Measurements from ENCODE around the gene PROSER3.

PROSER3 gene

DNA sequence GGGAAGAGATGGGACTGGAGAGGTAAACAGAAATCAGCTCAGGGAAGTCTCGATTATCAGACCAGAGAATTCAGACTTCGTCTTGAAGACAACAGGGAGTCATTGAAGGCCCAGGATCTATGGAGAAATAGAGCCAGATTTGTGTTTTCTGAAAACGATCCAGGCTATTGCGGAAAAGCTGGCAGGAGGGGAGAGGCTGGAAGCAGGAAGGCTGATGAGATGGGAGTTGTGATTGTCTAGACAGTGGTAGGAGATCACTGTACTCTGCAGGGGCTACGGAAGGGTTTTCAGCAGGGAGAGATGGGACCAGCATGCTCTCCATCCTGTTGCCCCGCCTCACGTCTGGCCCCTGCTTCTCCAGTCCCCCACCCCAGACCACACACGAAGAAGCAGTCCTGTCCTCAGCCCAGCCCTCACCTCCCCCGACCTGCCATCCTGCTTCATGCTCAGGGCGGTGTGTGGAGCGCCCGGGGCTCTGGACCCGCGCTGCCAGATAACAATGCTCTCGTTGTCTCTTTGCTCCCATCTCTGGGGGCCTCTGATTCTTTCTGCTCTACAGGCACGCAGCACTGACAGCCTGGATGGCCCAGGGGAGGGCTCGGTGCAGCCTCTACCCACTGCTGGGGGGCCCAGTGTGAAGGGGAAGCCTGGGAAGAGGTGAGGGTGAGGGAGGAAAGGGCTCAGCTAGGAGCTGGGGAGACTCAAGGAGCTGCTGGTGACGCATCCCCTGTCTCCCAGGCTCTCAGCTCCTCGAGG is 19.3 kb downstream of the PROSER3 start:
- Histone ChIP-seq H3K27me3 (ENCODE audit: control insufficient read depth in 1 of 2, insufficient read depth in 2 of 2, low read length in 2 of 2) (no peaks in the 10 kb centered on the region), H3K4me1 (ENCODE audit: control insufficient read depth in 1 of 2, insufficient read depth in 2 of 2, low read length in 2 of 2) (peaks cover 12 to 14% of the 10 kb centered on the region in 2 donors), H3K9ac (ENCODE audit: low read depth in 1 of 2, low read length in 2 of 2) (no peak overlapping the region), H3K36me3 (ENCODE audit: control insufficient read depth in 1 of 2, insufficient read depth in 2 of 2, low read length in 2 of 2) (peaks cover 0 to 6% of the 10 kb centered on the region in 2 donors), H3K4me3 (ENCODE audit: low read depth in 1 of 2, low read length in 2 of 2) (no peak overlapping the region), H3K27ac (ENCODE audit: low read depth, low read length) (no peak overlapping the region), H3K9me3 (ENCODE audit: control insufficient read depth in 1 of 2, low read length in 2 of 2) (no peaks in the 10 kb centered on the region)

DNA sequence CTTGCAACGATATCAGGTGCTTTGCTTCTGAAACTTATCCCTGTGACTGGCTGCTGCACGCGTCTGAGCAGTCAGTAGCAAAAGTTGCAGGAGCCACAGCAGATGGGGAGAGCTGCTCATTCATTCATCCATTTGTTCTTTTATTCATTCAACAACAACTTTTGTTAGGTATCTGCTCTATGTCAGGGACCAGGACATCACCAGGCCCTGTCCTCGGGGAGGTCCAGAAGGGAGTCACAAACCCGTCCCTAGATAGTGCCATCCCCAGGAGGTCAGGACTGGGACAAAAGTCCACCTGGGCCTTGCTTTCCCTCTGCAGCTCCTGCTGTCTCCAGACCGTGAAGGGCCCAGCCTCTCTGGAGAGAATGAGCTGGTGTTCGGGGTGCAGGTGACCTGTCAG is 20.0 kb downstream of the PROSER3 start:
- Histone ChIP-seq H3K9ac (ENCODE audit: low read depth in 1 of 2, low read length in 2 of 2) (no peak overlapping the region), H3K4me1 (ENCODE audit: control insufficient read depth in 1 of 2, insufficient read depth in 2 of 2, low read length in 2 of 2) (peaks cover 12 to 14% of the 10 kb centered on the region in 2 donors), H3K27ac (ENCODE audit: low read depth, low read length) (no peak overlapping the region), H3K4me3 (ENCODE audit: low read depth in 1 of 2, low read length in 2 of 2) (no peak overlapping the region), H3K27me3 (ENCODE audit: control insufficient read depth in 1 of 2, insufficient read depth in 2 of 2, low read length in 2 of 2) (no peaks in the 10 kb centered on the region), H3K36me3 (ENCODE audit: control insufficient read depth in 1 of 2, insufficient read depth in 2 of 2, low read length in 2 of 2) (peaks cover 0 to 6% of the 10 kb centered on the region in 2 donors), H3K9me3 (ENCODE audit: control insufficient read depth in 1 of 2, low read length in 2 of 2) (no peaks in the 10 kb centered on the region)

DNA sequence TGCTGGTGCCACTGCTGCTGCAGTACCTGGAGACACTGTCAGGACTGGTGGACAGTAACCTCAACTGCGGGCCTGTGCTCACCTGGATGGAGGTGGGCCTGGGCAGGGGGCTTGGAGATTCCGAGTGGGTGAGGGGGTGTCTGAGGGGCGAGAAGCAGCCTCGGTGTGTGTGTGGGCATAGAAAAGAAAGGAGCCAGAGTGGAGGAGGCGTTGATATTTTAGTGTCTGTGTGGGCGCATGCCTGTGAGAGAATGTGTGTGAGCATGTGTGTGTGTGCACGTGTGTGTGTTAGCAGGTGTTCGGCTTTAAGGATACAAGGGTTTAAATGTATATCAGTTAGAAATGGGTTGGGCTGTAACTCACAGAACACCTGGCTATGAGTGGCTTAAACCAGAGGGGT is 21.1 kb downstream of the PROSER3 start:
- peaks cover 0 to 6% of the 10 kb centered on the region in 2 donors for H3K36me3 ChIP-seq (ENCODE audit: control insufficient read depth in 1 of 2, insufficient read depth in 2 of 2, low read length in 2 of 2)
- H3K9ac ChIP-seq (ENCODE audit: low read depth in 1 of 2, low read length in 2 of 2) = no peak overlapping the region
- H3K4me3 ChIP-seq (ENCODE audit: low read depth in 1 of 2, low read length in 2 of 2) = no peak overlapping the region
- H3K4me1 ChIP-seq (ENCODE audit: control insufficient read depth in 1 of 2, insufficient read depth in 2 of 2, low read length in 2 of 2) = peaks cover 12 to 14% of the 10 kb centered on the region in 2 donors
- H3K27me3 ChIP-seq (ENCODE audit: control insufficient read depth in 1 of 2, insufficient read depth in 2 of 2, low read length in 2 of 2) = no peaks in the 10 kb centered on the region
- no peak overlapping the region for H3K27ac ChIP-seq (ENCODE audit: low read depth, low read length)
- H3K9me3 ChIP-seq (ENCODE audit: control insufficient read depth in 1 of 2, low read length in 2 of 2) = no peaks in the 10 kb centered on the region

DNA sequence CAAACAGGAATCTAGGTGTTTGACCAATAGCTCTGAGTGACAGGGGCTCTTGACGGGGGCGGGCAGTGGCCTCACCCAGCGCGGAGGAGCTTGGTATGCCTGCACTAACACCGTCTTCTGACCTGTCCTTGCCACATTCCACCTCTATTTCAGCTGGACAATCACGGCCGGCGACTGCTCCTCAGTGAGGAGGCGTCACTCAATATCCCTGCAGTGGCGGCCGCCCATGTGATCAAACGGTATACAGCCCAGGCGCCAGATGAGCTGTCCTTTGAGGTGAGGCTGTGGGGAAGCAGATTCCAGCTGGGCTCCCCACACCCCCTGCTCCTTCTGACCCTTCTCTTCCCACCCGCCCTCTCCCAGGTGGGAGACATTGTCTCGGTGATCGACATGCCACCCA is 22.1 kb downstream of the PROSER3 start:
- Histone ChIP-seq H3K9ac (ENCODE audit: low read depth in 1 of 2, low read length in 2 of 2) (no peak overlapping the region), H3K4me3 (ENCODE audit: low read depth in 1 of 2, low read length in 2 of 2) (no peak overlapping the region), H3K27ac (ENCODE audit: low read depth, low read length) (no peak overlapping the region), H3K4me1 (ENCODE audit: control insufficient read depth in 1 of 2, insufficient read depth in 2 of 2, low read length in 2 of 2) (peaks cover 5% of the 10 kb centered on the region in 2 donors), H3K9me3 (ENCODE audit: control insufficient read depth in 1 of 2, low read length in 2 of 2) (no peaks in the 10 kb centered on the region), H3K36me3 (ENCODE audit: control insufficient read depth in 1 of 2, insufficient read depth in 2 of 2, low read length in 2 of 2) (peaks cover 0 to 6% of the 10 kb centered on the region in 2 donors), H3K27me3 (ENCODE audit: control insufficient read depth in 1 of 2, insufficient read depth in 2 of 2, low read length in 2 of 2) (no peaks in the 10 kb centered on the region)

DNA sequence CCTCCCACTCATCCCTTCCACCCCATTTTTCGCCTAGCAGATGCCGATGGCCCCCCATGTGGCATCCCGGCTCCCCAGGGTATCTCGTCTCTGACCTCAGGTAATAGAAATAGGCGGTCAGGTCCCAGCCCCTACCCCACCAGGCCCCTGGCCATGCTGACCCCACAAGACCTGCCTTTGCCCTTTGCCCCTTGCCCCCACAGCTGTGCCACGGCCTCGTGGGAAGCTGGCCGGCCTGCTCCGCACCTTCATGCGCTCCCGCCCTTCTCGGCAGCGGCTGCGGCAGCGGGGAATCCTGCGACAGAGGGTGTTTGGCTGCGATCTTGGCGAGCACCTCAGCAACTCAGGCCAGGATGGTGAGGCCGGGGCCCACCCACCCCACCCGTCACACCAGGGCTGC is 22.7 kb downstream of the PROSER3 start:
- H3K27me3 ChIP-seq (ENCODE audit: control insufficient read depth in 1 of 2, insufficient read depth in 2 of 2, low read length in 2 of 2) = no peaks in the 10 kb centered on the region
- peaks cover 0 to 6% of the 10 kb centered on the region in 2 donors for H3K36me3 ChIP-seq (ENCODE audit: control insufficient read depth in 1 of 2, insufficient read depth in 2 of 2, low read length in 2 of 2)
- no peak overlapping the region for H3K4me3 ChIP-seq (ENCODE audit: low read depth in 1 of 2, low read length in 2 of 2)
- no peaks in the 10 kb centered on the region for H3K9me3 ChIP-seq (ENCODE audit: control insufficient read depth in 1 of 2, low read length in 2 of 2)
- H3K27ac ChIP-seq (ENCODE audit: low read depth, low read length) = no peak overlapping the region
- peaks cover 5% of the 10 kb centered on the region in 2 donors for H3K4me1 ChIP-seq (ENCODE audit: control insufficient read depth in 1 of 2, insufficient read depth in 2 of 2, low read length in 2 of 2)
- no peak overlapping the region for H3K9ac ChIP-seq (ENCODE audit: low read depth in 1 of 2, low read length in 2 of 2)

DNA sequence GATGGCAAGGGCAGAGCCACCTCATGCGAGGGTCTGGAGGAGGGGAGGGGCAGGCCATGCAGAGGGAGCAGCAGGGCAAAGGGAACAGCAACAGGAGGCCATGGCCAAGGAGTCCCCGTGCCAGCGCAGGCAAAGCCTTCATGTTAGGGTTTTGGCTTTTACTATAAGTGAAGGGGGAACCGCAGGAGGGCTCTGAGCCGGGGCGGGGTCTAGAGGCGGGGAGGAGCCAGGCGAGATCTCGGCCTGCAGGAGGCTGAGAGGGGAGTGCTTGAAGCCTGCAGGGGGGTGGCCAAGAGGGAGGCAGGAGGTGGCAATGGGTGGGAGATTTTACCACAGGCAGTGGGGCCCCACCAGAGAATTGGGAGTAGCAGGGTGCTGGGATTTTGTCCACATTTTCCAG is 23.7 kb downstream of the PROSER3 start:
- no peak overlapping the region for H3K27ac ChIP-seq (ENCODE audit: low read depth, low read length)
- no peaks in the 10 kb centered on the region for H3K27me3 ChIP-seq (ENCODE audit: control insufficient read depth in 1 of 2, insufficient read depth in 2 of 2, low read length in 2 of 2)
- no peaks in the 10 kb centered on the region for H3K4me1 ChIP-seq (ENCODE audit: control insufficient read depth in 1 of 2, insufficient read depth in 2 of 2, low read length in 2 of 2)
- H3K9me3 ChIP-seq (ENCODE audit: control insufficient read depth in 1 of 2, low read length in 2 of 2) = no peaks in the 10 kb centered on the region
- H3K4me3 ChIP-seq (ENCODE audit: low read depth in 1 of 2, low read length in 2 of 2) = no peak overlapping the region
- H3K9ac ChIP-seq (ENCODE audit: low read depth in 1 of 2, low read length in 2 of 2) = no peak overlapping the region
- H3K36me3 ChIP-seq (ENCODE audit: control insufficient read depth in 1 of 2, insufficient read depth in 2 of 2, low read length in 2 of 2) = peaks cover 0 to 6% of the 10 kb centered on the region in 2 donors

DNA sequence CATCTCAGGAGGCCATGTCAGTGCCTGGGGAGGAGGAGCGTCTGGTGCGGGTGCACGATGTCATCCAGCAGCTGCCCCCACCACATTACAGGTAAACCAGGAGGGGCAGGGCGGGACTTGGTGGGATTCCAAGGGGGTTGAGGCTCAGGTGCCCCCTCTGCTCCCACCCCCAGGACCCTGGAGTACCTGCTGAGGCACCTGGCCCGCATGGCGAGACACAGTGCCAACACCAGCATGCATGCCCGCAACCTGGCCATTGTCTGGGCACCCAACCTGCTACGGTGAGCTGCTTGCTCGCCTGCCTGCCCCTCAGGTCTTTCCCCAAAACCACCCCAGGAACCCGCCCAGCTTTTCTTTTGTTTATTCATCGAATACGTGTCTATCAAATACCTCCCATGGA is 24.6 kb downstream of the PROSER3 start:
- H3K9me3 ChIP-seq (ENCODE audit: control insufficient read depth in 1 of 2, low read length in 2 of 2) = no peaks in the 10 kb centered on the region
- H3K27ac ChIP-seq (ENCODE audit: low read depth, low read length) = no peak overlapping the region
- H3K4me1 ChIP-seq (ENCODE audit: control insufficient read depth in 1 of 2, insufficient read depth in 2 of 2, low read length in 2 of 2) = no peaks in the 10 kb centered on the region
- H3K4me3 ChIP-seq (ENCODE audit: low read depth in 1 of 2, low read length in 2 of 2) = no peak overlapping the region
- H3K36me3 ChIP-seq (ENCODE audit: control insufficient read depth in 1 of 2, insufficient read depth in 2 of 2, low read length in 2 of 2) = peaks cover 0 to 6% of the 10 kb centered on the region in 2 donors
- no peaks in the 10 kb centered on the region for H3K27me3 ChIP-seq (ENCODE audit: control insufficient read depth in 1 of 2, insufficient read depth in 2 of 2, low read length in 2 of 2)
- H3K9ac ChIP-seq (ENCODE audit: low read depth in 1 of 2, low read length in 2 of 2) = no peak overlapping the region

DNA sequence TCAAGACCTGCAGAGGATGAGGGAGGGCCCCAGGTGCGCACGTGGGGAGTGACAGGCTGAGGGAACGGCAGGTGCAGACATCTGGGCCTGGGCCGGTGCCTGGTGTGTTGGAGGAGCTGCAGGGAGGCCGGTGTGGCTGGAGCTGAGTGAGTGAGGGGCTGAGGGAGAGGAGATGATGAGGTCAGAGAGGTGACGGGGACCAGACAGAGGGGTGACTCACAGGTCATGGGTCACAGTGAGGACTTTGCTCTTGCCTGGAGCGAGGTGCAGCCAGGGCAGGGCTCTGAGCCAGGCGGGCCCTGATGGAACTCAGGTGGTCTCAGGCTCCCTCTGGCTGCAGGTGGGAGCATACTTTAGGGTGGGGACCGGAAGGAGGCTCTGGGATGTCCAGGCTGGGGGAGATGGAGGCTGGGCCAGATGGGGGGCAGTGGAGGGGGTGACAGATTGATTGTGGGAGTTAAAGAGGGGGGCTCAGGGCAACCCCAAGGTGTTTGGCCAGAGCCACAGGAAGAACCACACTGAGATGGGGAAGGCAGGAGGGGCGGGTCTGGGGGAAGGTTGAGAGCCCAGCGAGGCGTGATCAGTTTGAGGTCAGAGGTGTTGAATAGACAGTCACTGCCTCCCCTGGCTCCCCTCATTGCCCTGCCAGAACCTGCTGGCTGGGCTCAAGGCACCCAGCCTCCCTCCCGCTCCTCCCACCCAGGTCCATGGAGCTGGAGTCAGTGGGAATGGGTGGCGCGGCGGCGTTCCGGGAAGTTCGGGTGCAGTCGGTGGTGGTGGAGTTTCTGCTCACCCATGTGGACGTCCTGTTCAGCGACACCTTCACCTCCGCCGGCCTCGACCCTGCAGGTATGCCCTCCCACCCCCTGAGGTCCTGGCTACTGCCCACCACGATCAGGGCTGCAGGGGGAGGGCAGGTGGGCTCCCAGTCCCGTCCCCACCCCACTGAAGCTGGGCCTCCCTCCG is 25.8 kb downstream of the PROSER3 start:
- peaks cover 0 to 5% of the 10 kb centered on the region in 2 donors for H3K36me3 ChIP-seq (ENCODE audit: control insufficient read depth in 1 of 2, insufficient read depth in 2 of 2, low read length in 2 of 2)
- no peak overlapping the region for H3K4me3 ChIP-seq (ENCODE audit: low read depth in 1 of 2, low read length in 2 of 2)
- no peak overlapping the region for H3K9ac ChIP-seq (ENCODE audit: low read depth in 1 of 2, low read length in 2 of 2)
- no peaks in the 10 kb centered on the region for H3K4me1 ChIP-seq (ENCODE audit: control insufficient read depth in 1 of 2, insufficient read depth in 2 of 2, low read length in 2 of 2)
- no peaks in the 10 kb centered on the region for H3K27me3 ChIP-seq (ENCODE audit: control insufficient read depth in 1 of 2, insufficient read depth in 2 of 2, low read length in 2 of 2)
- H3K27ac ChIP-seq (ENCODE audit: low read depth, low read length) = no peak overlapping the region
- no peaks in the 10 kb centered on the region for H3K9me3 ChIP-seq (ENCODE audit: control insufficient read depth in 1 of 2, low read length in 2 of 2)

DNA sequence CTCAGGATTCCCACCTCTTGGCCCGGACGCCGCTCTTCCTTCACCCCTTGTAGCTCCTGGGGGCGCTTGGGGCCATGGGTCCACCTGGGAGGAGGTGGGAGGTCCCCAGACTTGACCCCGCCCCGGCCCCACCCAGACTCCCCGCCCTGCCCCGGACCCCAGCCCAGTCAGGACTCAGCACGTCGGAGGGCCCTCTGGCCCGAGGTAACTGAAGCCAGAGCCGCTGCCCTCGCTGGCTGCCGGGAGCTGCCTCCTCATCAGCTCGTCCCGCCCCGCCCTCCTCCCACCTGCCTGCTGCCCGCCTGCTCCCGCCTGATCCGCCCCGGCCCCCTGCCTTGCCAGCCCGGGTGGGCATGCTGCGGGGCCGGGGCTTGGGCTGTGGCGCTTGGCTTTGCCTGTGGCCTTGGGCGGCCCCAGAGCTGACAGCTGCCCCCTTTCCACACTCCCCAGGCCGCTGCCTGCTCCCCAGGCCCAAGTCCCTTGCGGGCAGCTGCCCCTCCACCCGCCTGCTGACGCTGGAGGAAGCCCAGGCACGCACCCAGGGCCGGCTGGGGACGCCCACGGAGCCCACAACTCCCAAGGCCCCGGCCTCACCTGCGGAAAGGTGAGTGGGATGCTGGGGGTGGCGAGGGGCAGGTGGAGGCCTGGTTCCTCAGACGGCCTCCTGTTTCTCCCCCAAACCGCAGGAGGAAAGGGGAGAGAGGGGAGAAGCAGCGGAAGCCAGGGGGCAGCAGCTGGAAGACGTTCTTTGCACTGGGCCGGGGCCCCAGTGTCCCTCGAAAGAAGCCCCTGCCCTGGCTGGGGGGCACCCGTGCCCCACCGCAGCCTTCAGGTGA is 26.7 kb downstream of the PROSER3 start:
- H3K27ac ChIP-seq (ENCODE audit: low read depth, low read length) = no peak overlapping the region
- H3K36me3 ChIP-seq (ENCODE audit: control insufficient read depth in 1 of 2, insufficient read depth in 2 of 2, low read length in 2 of 2) = peaks cover 0 to 3% of the 10 kb centered on the region in 2 donors
- H3K4me3 ChIP-seq (ENCODE audit: low read depth in 1 of 2, low read length in 2 of 2) = no peak overlapping the region
- H3K4me1 ChIP-seq (ENCODE audit: control insufficient read depth in 1 of 2, insufficient read depth in 2 of 2, low read length in 2 of 2) = no peaks in the 10 kb centered on the region
- H3K27me3 ChIP-seq (ENCODE audit: control insufficient read depth in 1 of 2, insufficient read depth in 2 of 2, low read length in 2 of 2) = no peaks in the 10 kb centered on the region
- H3K9me3 ChIP-seq (ENCODE audit: control insufficient read depth in 1 of 2, low read length in 2 of 2) = no peaks in the 10 kb centered on the region
- no peak overlapping the region for H3K9ac ChIP-seq (ENCODE audit: low read depth in 1 of 2, low read length in 2 of 2)
